SK-N-DZ (cell line): ENCODE results near the gene BCL11B.
A peak's percentile ranks its signal among the peaks of the same experiment; 100 is the strongest.

Source experiments
- DNase-seq: peaks from one replicate; pipeline ENCODE4 v3.0.0-alpha.2; 2015; ENCODE audit warnings: low spot score

The BCL11B gene

GRCh38 chr14:99256483-99256874 is 15.5 kb downstream of the BCL11B start:
- no peak for DNase-seq

- no peak for DNase-seq
Measured at GRCh38 chr14:99255621-99256482, 16.1 kb downstream of the BCL11B start.

GRCh38 chr14:99254328-99255009 is 17.5 kb downstream of the BCL11B start:
- no peak for DNase-seq

GRCh38 chr14:99253890-99254289 is 18.1 kb downstream of the BCL11B start:
- DNase-seq = no peak

GRCh38 chr14:99252940-99253868 is 18.8 kb downstream of the BCL11B start:
- DNase-seq = no peak

GRCh38 chr14:99252443-99252939 is 19.5 kb downstream of the BCL11B start:
- no peak for DNase-seq

GRCh38 chr14:99251721-99252120 is 20.3 kb downstream of the BCL11B start:
- DNase-seq = no peak

- no peak for DNase-seq
Measured at GRCh38 chr14:99250636-99251208, 21.3 kb downstream of the BCL11B start.

GRCh38 chr14:99249389-99249788 is 22.6 kb downstream of the BCL11B start:
- no peak for DNase-seq

GRCh38 chr14:99248761-99249171 is 23.2 kb downstream of the BCL11B start:
- DNase-seq = no peak

GRCh38 chr14:99247772-99248171 is 24.2 kb downstream of the BCL11B start:
- no peak for DNase-seq

GRCh38 chr14:99247101-99247729 is 24.8 kb downstream of the BCL11B start:
- DNase-seq = no peak

GRCh38 chr14:99246536-99247097 is 25.4 kb downstream of the BCL11B start:
- no peak for DNase-seq

GRCh38 chr14:99245564-99246511 is 26.2 kb downstream of the BCL11B start:
- peak; percentile 51 for DNase-seq

- no peak for DNase-seq
Measured at GRCh38 chr14:99244941-99245563, 26.9 kb downstream of the BCL11B start.

- DNase-seq = no peak
Measured at GRCh38 chr14:99244367-99244901, 27.6 kb downstream of the BCL11B start.

GRCh38 chr14:99242816-99243721 is 28.9 kb downstream of the BCL11B start:
- DNase-seq = no peak
